ENCODE results near the gene ARID5B.

DNA sequence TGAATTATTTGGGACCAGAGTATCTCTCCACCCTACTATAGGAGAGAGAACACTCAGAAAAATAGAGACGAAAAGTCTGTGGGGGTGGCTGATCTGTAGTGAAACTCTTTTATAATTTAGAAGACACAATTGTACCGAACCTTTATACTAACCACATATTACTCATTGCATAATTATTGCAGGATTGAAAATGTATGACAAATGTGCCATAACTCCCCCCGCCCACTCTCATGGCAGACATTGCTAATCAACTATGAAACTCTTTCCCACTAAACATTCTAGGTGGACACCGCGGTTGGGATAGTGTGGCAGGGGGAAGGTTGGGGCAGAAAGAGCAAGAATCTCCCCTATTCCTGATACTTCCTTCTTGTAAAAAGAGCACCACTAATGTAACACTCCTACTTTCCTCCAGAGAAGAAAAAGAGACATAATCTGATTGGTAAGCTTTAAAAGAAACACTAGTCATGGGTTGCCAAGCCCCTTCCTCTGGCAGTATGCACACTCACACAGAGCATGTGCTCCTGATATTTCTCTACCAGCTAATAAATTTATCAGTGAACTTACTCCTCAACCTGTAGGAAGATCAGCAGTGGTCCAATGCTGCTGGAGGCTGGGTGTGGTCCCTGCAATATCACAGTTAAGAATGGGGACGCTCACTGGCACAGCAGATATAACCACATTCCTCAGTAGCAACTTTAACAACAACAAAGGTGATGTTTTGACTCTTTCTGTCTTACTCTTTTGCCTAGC, 18.7 kb upstream of the ARID5B start:
- no peak for TF ChIP-seq POLR2A (IDR thresholded peaks at IDR 0.05; ENCODE audit: low read length)
- no peak for TF ChIP-seq GATA1 (IDR thresholded peaks at IDR 0.05; ENCODE audit: low read depth, low read length)
